HEK293 (cell line): ENCODE results near the gene B4GALNT1.

Experiments
- BCL11A ChIP-seq: fragments of 450-650 bp; formaldehyde crosslinking; IDR thresholded peaks from 2 replicates; pipeline ENCODE4 v1.5.1; 2016; ENCODE audit warnings: low read depth, missing biosample characterization, missing genetic modification characterization
- GLIS1 ChIP-seq: fragments of 450-650 bp; formaldehyde crosslinking; IDR thresholded peaks from 2 replicates; pipeline ENCODE4 v1.5.1; 2016; ENCODE audit warnings: missing biosample characterization, missing genetic modification characterization
- HOXA7 ChIP-seq: sonication (generic); formaldehyde crosslinking; IDR thresholded peaks from 2 replicates; pipeline ENCODE4 v1.8.1; 2022; ENCODE audit warnings: missing genetic modification reagents, borderline replicate concordance
- KLF7 ChIP-seq: fragments of 450-650 bp; formaldehyde crosslinking; IDR thresholded peaks from 2 replicates; pipeline ENCODE4 v1.5.1; 2016; ENCODE audit warnings: missing biosample characterization, missing genetic modification characterization, borderline replicate concordance
- MEIS1 ChIP-seq: sonication (generic); formaldehyde crosslinking; IDR thresholded peaks from 2 replicates; pipeline ENCODE4 v1.8.1; 2022; ENCODE audit warnings: missing genetic modification reagents, mild to moderate bottlenecking, borderline replicate concordance
- PRDM2 ChIP-seq: fragments of 450-650 bp; formaldehyde crosslinking; IDR thresholded peaks from 2 replicates; pipeline ENCODE4 v1.5.1; 2016; ENCODE audit warnings: missing biosample characterization, missing genetic modification characterization, borderline replicate concordance
- PRDM4 ChIP-seq: fragments of 450-650 bp; formaldehyde crosslinking; IDR thresholded peaks from 2 replicates; pipeline ENCODE4 v1.5.1; 2017; ENCODE audit warnings: missing biosample characterization, missing genetic modification characterization
- ZBTB20 ChIP-seq: fragments of 450-650 bp; formaldehyde crosslinking; IDR thresholded peaks from 2 replicates; pipeline ENCODE4 v1.5.1; 2016; ENCODE audit warnings: missing biosample characterization, missing genetic modification characterization
- ZBTB21 ChIP-seq: fragments of 450-650 bp; formaldehyde crosslinking; IDR thresholded peaks from 2 replicates; pipeline ENCODE4 v1.5.1; 2017; ENCODE audit warnings: missing biosample characterization, missing genetic modification characterization
- ZBTB48 ChIP-seq: fragments of 450-650 bp; formaldehyde crosslinking; IDR thresholded peaks from 2 replicates; pipeline ENCODE4 v1.5.1; 2016; ENCODE audit warnings: missing biosample characterization, missing genetic modification characterization
- ZBTB8A ChIP-seq: fragments of 450-650 bp; formaldehyde crosslinking; IDR thresholded peaks from 2 replicates; pipeline ENCODE4 v1.5.1; 2016; ENCODE audit warnings: missing biosample characterization, missing genetic modification characterization
- ZNF140 ChIP-seq: fragments of 450-650 bp; formaldehyde crosslinking; IDR thresholded peaks from 2 replicates; pipeline ENCODE4 v1.5.1; 2016; ENCODE audit warnings: missing biosample characterization, missing genetic modification characterization
- ZNF155 ChIP-seq: fragments of 450-650 bp; formaldehyde crosslinking; IDR thresholded peaks from 2 replicates; pipeline ENCODE4 v1.5.1; 2016; ENCODE audit warnings: missing biosample characterization, missing genetic modification characterization
- ZNF324 ChIP-seq: fragments of 450-650 bp; formaldehyde crosslinking; IDR thresholded peaks from 2 replicates; pipeline ENCODE4 v1.5.1; 2016; ENCODE audit warnings: missing biosample characterization, missing genetic modification characterization
- ZNF366 ChIP-seq: fragments of 450-650 bp; formaldehyde crosslinking; conservative IDR thresholded peaks from 2 replicates; pipeline ENCODE4 v1.5.1; 2016; ENCODE audit warnings: missing biosample characterization, missing genetic modification characterization
- ZNF626 ChIP-seq: fragments of 450-650 bp; sonication (Bioruptor Pico); formaldehyde crosslinking; IDR thresholded peaks from 2 replicates; pipeline ENCODE4 v1.5.1; 2018; ENCODE audit warnings: missing biosample characterization, missing genetic modification characterization, inconsistent platforms
- ZNF843 ChIP-seq: fragments of 450-650 bp; formaldehyde crosslinking; IDR thresholded peaks from 2 replicates; pipeline ENCODE4 v1.5.1; 2016; ENCODE audit warnings: missing biosample characterization, missing genetic modification characterization
- TF ChIP-seq, protein P1 (sequence below): fragments of 450-650 bp; formaldehyde crosslinking; IDR thresholded peaks from 2 replicates; pipeline ENCODE4 v1.5.1; 2016; ENCODE audit warnings: missing biosample characterization, missing genetic modification characterization, borderline replicate concordance
- TF ChIP-seq, protein P2 (sequence below): fragments of 450-650 bp; formaldehyde crosslinking; conservative IDR thresholded peaks from 2 replicates; pipeline ENCODE4 v1.5.1; 2016; ENCODE audit warnings: low read depth, missing biosample characterization, missing genetic modification characterization
- TF ChIP-seq, protein P3 (sequence below): fragments of 450-650 bp; formaldehyde crosslinking; IDR thresholded peaks from 2 replicates; pipeline ENCODE4 v1.5.1; 2016; ENCODE audit warnings: missing biosample characterization, missing genetic modification characterization

Gene B4GALNT1

DNA sequence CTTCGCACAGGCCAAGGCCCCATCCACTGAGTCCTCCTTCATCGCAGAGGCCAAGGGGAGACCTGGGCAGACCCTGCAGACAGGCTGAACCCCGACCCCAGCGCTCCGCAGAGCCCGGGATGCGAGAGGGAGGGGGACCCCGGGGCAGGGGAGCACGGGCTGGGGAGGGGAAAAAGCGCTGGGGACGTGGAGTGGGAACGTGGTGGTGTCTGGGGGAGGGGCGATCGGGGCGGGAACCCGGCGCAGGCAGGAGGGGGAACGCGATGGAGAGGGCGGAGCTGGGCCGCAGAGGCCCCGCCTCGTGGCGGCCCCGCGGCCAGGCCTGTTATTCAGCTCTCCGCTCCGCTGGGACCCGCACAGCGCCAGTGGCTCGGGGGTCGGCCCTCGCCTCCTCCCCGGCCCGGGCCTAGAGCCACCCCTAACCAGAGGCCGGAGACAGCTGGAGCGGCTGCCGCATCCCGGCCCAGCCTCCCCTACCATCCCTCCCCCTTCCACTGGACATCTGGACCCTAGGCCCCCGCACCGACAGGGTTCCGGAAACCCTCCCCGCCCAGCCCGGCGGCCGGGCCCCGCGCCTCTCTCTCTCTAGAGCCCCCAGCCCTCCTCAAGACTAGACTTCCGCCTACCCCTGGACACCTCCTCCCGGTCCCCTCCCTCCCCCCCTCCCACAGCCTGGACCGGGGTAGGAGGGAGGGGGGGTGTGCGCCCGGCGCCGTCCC lies 21.7 kb downstream of the B4GALNT1 start, which contains the start of gene ARHGEF25 (continued):
- no peak for TF ChIP-seq PRDM2
- 0 out of 2 replicates have a peak, but pooled peaks have one; percentile 48 for TF ChIP-seq KLF7
- no peak for TF ChIP-seq HOXA7
- TF ChIP-seq ZBTB20 (tag by site-specific recombination), result peak; percentile 94
- peak; percentile 37 for TF ChIP-seq GLIS1
- no peak for TF ChIP-seq ZBTB21
- no peak for TF ChIP-seq ZNF140
- peak; percentile 31; the same call in 1 of the 2 replicates for TF ChIP-seq ZNF843 (tag by site-specific recombination)
- no peak for TF ChIP-seq ZNF366
- peak; percentile 34; the same call in 1 of the 2 replicates for TF ChIP-seq PRDM4
- TF ChIP-seq ZBTB8A, result peak; percentile 48; the same call in 1 of the 2 replicates
- TF ChIP-seq, protein P1, sequence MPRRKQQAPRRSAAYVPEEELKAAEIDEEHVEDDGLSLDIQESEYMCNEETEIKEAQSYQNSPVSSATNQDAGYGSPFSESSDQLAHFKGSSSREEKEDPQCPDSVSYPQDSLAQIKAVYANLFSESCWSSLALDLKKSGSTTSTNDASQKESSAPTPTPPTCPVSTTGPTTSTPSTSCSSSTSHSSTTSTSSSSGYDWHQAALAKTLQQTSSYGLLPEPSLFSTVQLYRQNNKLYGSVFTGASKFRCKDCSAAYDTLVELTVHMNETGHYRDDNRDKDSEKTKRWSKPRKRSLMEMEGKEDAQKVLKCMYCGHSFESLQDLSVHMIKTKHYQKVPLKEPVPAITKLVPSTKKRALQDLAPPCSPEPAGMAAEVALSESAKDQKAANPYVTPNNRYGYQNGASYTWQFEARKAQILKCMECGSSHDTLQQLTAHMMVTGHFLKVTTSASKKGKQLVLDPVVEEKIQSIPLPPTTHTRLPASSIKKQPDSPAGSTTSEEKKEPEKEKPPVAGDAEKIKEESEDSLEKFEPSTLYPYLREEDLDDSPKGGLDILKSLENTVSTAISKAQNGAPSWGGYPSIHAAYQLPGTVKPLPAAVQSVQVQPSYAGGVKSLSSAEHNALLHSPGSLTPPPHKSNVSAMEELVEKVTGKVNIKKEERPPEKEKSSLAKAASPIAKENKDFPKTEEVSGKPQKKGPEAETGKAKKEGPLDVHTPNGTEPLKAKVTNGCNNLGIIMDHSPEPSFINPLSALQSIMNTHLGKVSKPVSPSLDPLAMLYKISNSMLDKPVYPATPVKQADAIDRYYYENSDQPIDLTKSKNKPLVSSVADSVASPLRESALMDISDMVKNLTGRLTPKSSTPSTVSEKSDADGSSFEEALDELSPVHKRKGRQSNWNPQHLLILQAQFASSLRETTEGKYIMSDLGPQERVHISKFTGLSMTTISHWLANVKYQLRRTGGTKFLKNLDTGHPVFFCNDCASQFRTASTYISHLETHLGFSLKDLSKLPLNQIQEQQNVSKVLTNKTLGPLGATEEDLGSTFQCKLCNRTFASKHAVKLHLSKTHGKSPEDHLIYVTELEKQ (tag by site-specific recombination), result 0 out of 2 replicates have a peak, but pooled peaks have one; percentile 7
- no peak for TF ChIP-seq ZNF155
- TF ChIP-seq ZNF324 (tag by site-specific recombination), result peak; percentile 74; the same call in 1 of the 2 replicates
- TF ChIP-seq ZBTB48 (tag by site-specific recombination), result peak; percentile 48
- no peak for TF ChIP-seq MEIS1 (CRISPR knock-in tag)
- TF ChIP-seq, protein P2, sequence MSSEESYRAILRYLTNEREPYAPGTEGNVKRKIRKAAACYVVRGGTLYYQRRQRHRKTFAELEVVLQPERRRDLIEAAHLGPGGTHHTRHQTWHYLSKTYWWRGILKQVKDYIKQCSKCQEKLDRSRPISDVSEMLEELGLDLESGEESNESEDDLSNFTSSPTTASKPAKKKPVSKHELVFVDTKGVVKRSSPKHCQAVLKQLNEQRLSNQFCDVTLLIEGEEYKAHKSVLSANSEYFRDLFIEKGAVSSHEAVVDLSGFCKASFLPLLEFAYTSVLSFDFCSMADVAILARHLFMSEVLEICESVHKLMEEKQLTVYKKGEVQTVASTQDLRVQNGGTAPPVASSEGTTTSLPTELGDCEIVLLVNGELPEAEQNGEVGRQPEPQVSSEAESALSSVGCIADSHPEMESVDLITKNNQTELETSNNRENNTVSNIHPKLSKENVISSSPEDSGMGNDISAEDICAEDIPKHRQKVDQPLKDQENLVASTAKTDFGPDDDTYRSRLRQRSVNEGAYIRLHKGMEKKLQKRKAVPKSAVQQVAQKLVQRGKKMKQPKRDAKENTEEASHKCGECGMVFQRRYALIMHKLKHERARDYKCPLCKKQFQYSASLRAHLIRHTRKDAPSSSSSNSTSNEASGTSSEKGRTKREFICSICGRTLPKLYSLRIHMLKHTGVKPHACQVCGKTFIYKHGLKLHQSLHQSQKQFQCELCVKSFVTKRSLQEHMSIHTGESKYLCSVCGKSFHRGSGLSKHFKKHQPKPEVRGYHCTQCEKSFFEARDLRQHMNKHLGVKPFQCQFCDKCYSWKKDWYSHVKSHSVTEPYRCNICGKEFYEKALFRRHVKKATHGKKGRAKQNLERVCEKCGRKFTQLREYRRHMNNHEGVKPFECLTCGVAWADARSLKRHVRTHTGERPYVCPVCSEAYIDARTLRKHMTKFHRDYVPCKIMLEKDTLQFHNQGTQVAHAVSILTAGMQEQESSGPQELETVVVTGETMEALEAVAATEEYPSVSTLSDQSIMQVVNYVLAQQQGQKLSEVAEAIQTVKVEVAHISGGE (tag by site-specific recombination), result peak; percentile 58
- TF ChIP-seq, protein P3, sequence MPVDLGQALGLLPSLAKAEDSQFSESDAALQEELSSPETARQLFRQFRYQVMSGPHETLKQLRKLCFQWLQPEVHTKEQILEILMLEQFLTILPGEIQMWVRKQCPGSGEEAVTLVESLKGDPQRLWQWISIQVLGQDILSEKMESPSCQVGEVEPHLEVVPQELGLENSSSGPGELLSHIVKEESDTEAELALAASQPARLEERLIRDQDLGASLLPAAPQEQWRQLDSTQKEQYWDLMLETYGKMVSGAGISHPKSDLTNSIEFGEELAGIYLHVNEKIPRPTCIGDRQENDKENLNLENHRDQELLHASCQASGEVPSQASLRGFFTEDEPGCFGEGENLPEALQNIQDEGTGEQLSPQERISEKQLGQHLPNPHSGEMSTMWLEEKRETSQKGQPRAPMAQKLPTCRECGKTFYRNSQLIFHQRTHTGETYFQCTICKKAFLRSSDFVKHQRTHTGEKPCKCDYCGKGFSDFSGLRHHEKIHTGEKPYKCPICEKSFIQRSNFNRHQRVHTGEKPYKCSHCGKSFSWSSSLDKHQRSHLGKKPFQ (tag by site-specific recombination), result peak; percentile 14
- TF ChIP-seq BCL11A (tag by site-specific recombination), result 0 out of 2 replicates have a peak, but pooled peaks have one; percentile 62
- TF ChIP-seq ZNF626 (tag by site-specific recombination), result no peak
